Stimulated activated CD4-positive, alpha-beta T cell treated with anti-CD3 and anti-CD28 coated beads, Interleukin-15, amount 100 ng/mL, for 24 hours (primary cell): ENCODE results near the gene SMIM5.
"Not testable (repeated sequence)": the region's sequence is repeated elsewhere in the genome, so short reads cannot be mapped to it uniquely, and the experiment has no call there.

Source experiments
- DNase-seq: peaks from one replicate; pipeline ENCODE4 v3.0.0-alpha.2; 2020

Gene SMIM5

DNA sequence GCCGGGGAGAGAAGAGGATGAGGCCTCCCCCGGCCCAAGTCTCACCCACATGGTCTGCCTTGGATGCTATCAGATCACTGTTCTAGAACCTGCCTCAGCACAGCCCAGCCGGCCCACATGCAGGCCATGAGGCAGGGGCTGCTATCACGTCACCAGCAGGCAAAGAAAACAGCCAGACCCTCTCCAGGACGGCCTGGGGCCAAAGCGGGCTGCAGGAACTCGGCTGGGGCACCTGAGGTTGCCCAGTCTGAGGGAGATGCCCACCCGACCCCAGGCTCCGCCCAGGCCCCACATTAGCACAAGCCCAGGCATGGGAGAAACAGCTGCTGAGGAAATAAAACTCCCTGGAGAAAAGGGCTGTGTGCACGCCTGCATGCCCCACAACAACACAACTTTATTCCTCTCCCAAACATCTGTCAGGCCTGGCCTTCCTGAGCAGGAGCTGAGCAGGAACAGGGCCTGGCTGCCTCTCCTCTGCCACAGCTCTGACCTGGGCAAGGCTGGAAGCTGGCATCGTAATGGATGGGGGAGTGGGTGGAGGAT is 6.7 kb upstream of the SMIM5 start:
- no peak for DNase-seq

DNA sequence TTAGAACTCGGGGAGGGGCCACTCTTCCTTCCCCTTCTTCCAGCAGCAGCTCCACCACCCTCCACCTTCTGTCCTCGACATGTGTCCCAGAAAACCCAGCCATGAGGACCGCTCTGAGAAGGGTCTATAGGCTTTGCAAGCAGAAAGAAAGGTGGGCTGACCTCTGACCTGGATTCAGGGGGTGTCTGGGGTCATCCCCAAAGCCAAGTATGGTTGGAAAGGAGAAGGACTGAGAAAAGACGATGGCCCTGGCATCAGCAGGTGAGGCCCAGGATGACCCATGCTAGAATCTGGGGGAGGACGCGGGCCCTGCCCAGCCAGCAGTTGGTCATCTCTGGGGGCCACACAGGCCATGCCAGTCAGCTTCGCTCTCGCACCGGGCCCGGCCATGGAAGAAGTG is 6.1 kb upstream of the SMIM5 start:
- DNase-seq = no peak

DNA sequence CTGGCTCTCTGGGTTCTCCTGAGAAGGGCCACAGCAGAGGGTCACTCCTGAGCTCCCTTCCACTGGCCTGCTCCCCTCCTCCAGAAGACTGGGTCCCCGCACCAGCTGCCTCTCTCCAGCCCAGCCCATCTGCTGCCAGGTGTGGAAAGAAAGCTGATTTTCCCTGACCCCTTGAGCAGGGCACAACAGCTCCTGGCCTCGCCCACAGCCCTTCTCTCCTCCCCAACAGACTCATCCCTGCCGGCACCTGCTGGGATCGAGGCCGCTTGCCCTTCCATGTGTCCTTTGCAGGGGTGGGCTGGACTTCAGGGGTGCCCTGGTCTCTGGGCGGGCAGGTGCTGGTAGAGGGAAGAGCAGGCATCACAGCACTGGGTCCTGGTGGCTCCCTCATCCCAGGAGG is 4.8 kb upstream of the SMIM5 start:
- no peak for DNase-seq

DNA sequence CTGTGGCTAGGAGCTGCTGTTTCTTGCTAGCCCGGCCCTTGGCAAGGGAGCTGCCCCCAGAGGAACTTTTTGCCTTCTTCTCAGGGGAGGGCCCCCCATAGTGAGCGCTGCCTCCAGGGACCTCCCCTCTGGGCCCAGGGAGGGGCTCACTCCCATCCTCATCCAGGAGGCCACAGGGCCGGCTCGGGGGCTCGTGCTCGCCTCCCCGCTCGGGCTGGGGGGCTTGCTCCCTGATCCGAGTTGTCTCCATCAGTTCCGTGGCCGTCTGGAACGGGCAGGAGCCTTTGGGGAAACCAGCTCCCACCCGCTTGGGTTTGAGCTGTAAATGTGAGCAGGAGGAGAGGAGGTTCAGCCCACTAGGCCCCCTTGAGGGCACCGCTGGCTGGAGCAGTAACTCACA is 4.1 kb upstream of the SMIM5 start:
- DNase-seq = no peak

DNA sequence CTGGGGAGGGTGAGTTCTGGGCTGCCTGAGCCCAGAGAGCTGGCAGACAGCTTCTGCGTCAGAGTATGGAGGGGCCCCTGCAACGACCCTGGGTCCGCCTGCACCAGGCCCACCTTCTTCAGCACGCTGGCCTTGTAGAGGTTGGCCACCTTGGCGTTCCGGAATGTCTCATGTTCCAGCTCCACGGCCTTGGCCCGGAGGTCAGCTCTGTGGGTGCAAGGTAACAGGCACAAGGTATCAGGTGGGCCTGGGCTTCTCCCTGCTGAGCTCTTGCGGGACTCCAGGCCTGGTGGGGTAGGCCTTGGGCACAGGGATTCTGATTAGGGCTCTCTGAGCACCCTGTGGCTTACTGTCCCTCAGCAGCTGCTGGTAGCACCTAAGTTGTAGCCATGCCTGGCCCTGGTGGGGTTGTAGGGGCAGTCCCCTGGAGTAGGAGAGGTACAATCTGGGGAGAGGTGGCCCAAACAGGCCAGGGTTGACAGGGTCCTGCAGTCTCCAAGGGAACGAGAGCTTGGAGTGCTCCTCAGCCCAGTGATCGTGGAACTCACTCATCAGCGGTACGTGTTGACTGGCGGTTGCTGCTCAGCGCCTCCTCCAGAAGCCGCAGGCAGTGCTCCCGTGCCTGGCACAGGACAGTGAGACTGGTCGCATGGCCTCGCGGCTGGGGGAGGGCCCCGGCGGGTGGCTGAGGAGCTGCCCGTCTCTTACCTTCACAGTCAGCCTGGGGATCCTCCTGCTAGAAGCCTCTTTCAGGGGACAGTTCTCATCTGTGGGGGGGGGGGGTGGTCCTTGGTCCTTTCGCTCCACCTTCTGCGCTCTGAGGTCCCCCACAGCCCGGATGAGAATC is 2.9 kb upstream of the SMIM5 start:
- no peak for DNase-seq

DNA sequence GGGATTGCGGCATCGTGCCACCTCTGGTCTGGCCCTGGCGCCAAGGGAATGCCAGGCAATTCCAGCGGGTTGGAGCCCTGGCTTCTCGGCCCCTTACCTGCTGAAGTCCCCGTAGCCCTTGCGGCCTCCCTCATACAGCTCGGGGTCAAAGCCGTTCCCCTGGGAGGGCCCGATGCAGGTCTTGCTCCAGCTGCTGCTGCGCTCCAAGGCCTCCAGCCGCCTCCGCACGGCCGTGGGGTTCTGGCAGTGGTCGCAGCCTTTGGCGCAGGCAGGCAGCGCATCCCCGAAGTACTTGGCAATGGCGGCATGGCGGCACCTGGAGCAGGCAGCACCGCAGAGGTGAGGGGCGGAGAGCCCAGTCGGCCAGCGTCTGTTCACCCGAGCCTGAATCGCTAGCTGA is 1.9 kb upstream of the SMIM5 start:
- DNase-seq = no peak

DNA sequence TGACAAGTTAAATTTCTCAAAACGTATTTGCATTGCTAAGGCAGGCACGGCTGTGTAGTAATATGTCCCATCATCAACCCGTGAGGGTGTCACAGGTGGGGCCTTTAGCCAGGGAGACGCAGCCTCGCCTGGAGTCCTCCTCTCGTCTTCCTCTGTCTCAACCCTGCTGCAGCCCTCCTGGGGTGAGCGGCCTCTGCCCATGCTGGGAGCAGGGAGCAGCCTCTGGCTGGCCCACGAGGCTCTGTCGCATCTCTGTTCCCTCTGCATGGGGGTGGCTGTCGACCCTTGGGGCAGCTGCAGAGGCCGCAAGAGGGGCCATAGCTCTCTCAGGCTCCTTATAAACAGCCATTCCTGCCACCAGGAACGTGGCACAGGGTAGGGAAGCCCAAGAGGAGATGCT is 806 bp upstream of the SMIM5 start:
- no peak for DNase-seq

DNA sequence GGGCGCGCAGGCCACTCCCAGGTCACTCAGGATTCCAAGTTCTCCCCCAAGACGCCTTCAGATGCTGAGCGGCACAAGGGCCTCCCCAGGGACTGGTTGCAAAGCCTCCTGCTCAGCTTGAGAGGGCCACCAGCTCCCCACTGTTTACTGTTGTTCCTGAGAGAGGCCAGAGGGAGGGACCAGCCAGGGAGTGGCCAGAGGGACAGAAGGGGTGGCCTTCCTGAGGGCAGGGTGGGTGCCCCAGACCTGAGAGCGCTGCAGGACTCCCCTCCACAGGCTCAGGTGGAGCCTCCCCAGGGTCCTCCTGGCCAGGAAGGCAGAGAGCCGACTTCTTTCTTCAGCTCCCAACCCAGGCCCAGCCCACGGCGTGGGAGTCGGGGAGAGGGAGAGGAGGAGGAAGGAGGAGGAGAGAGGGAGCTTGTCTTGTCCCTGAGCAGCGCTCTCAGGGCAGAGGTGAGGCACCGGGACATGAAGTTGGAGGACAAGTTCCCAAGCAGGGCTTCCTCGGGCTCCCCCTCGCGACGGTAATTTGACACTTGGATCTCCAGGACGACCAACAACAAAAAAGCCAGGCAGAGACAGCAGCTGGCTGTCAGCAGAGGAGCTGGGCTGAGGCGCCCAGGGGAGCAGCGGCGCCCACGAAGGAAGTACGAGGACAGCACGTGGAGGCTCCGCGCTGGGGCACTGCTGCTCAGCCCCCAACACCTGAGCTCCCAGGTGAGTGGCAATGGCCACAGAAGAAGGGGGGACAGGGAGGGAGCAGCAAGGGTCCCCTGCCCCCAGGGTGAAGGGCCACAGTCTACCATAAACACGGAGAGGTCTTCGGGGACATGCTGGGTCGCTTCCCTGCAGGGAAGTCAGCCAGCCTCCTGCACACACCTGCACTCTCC is 497 bp downstream of the SMIM5 start:
- DNase-seq = peak; percentile 68

DNA sequence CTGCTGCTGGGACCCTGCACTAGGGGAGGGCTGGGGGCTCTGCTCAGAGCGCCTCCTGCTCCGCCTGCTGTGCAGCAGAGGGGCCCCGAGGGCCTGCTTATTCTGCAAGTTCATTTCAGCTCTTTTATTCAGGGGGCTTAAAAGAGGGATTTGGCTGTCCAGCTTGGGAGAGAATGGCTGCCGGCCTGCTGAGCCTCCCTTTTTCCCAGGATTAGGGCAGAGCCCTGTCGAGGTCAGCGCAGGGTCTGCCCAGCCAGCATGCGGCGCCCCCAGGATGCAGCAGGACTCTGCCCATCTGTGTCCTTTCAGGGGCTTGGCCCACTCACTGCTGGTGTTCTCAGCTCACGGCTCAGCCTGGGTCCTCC is 1.1 kb downstream of the SMIM5 start:
- no peak for DNase-seq

DNA sequence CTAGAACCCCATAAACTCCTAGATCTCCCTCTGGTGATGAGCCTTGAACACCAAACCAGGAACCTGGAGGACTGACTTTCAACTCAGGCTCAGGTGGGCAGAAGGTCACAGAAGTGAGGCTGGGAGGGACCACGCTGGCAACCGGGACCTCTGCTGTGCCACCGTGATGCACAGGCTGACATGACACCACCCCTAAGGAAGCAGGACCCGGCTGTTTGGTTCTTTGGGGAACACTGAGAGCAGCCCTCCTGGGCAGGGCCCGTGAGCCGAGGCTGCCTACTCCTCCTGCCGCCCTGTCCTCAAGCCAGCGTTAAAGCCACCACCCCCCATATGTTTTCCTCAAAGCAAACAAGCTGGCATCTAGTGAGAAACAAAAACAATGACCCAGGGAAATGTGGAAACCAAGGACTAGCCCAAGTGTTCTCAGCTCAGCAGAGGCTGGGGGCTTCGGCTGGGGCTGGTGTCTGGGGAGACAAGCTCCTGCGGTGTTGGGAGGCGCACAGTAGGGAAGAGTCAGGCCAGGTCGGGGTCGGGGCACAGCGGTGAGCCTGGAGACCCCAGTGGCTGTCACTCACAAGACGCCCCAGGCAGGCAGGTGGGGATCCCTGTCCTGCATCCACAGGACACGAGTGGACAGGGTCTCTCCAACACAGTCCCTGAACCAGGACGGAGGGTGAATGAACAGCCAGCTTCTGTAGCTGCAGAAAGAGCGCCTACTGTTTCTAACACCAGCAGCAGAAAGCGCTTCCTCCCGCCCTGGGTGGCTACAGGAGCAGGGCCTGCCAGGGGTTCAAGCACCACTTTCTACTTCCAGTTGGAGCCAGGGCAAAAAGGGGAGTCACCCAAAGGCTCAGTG is 1.7 kb downstream of the SMIM5 start:
- DNase-seq = no peak

DNA sequence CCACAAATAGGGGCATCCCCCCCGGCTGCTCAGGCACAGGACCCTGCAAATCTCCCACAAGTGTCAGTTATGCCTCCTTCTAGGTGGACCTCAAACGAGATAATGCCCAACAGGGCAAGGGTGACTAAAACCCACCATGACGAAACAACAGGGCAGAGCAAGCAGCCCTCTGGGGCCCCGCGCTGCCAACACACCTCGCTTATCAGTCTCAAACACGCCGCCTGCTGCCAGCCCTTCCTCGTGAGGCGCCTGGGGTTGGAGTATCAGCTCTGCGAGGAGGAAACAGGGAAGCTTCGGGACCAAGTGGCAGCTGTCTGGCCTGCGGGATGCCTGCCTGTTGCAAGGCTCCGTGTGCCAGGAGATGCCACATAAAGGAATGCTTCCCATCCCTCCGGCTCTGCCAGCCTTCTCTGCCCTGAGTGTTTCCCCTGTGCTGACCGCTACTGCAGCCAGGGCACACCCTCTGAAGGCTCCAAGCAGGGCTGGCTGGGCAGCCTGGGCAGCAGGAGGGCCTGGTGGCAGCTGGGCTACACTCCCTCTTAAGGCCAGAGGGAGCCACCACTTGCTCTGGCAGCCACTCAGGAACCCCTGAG is 2.5 kb downstream of the SMIM5 start:
- DNase-seq = no peak

DNA sequence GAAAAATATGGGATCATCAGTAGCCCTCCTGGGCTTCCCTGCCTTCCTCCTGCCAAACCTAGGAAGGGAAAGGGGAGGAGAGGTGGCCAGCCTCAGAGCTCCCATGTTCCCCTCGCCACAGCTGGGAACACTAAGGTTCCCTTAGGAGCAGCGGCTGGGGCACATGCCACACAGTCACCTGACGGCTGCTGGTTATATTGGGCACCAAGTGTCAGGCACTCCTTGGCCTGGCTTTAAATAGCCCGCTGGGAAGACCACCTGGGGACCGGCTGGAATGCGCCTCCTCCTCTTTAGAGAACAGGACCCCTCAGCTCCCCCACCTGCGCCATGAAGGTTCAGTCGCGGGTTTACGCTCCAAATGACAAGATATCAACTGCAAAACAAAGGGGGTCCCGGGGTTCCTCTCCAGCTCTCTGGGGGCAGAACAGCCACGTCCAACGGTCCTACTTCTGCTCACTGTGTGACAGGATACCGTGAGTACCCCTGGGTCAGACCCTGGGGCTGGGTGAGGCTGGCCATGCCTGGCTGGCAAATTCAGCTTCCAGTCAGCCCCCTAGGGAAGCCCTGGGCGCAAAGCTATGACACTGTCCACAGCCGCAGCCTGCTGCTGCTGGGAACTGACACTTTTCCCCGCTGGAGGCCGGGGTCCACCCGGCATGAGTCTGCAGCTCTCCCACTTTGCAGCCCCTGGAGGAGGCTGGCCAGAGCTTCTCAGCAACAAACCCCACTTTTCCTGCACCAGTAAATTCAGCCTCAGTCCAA is 3.3 kb downstream of the SMIM5 start:
- DNase-seq = no peak

DNA sequence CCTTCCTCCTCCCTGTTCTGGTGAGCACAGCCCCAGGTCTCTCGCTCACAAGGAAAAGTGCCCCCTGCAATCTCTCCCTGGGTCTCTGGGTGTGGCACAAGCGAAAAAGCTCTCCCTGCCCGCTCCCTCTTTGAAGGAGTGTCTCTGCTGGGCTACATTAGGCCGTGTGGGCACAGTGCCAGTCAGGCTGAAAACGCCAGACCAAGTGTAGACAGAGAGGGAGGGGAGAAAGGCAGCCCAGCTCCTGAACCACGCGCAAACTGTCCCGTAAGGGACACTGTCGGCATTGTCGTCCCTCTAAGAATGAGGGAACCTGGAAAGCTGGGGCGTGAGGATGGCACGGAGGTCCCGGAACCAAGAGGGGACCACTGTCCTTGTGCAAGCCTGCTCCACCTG is 3.9 kb downstream of the SMIM5 start:
- no peak for DNase-seq

DNA sequence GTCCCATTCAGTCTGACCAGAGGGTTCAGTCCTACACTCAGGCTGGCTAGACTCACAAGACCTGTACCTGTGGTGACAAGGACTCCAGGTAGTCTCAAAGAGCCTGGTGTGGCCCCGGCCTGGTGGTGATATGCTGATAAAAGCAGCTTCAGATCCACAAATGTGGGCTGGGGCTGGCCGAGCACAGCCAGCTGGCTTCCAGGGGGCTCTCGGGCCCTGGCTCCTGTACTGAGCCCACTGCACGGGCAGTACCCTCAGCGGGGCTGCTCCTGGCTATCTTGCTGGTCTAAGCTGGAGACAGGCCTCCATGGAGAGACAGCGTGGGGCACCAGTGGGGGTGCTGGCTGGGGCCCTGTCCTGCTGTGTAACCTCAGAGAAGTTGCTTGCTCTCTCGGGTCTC is 4.3 kb downstream of the SMIM5 start:
- no peak for DNase-seq

DNA sequence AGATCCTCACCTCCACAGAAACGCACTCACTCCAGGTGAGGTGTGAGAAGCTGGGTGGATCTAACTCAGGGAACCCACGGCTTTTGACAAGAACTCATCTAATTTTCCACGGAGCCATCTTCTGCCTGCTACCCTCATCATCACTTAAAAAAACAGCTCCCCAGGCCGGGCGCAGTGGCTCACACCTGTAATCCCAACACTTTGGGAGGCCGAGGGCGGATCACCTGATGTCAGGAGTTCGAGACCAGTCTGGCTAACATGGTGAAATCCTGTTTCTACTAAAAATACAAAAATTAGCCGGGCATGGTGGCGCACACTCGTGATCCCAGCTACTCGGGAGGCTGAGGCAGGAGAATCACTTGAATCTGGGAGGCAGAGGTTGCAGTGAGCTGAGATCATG is 4.8 kb downstream of the SMIM5 start:
- DNase-seq = not testable (repeated sequence)

DNA sequence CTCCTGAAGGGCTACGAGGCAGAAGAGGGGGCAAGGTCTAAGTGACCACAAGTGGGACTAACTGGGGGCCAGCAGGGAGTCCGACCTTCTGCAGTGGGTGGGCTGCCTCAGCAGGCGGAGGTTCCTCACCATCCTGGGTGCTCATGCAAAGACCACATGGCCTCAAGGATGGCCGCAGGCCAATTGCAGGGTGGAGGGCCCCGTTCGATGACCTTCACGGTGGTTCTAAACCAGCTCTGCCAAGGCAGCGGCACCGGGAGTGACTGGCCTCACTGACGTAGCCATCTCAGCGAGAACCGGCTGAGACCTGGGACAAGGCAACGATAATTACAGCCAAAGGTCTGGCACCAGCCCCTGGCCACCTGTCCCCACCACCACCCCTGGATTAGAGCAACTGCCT is 5.7 kb downstream of the SMIM5 start:
- DNase-seq = no peak

DNA sequence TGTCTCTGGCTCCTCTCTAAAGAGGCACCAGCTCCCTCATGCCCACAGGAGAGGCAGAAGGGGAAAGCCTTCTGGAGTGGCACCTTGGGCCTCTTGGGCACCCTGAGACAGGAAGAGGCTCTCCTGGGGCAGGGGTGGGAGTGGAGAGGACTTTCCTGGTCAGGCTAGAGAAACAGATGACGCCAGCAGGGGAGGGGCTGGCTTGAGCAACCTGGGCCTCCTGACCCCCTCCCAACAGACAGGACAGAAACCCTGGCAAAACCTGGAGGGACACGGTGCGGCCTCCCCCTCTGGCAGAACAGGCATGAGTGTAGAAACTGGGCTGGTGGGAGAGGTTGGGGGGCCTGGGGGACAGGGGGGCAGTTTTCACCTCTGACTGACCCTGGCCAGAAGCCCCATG is 6.1 kb downstream of the SMIM5 start:
- no peak for DNase-seq

DNA sequence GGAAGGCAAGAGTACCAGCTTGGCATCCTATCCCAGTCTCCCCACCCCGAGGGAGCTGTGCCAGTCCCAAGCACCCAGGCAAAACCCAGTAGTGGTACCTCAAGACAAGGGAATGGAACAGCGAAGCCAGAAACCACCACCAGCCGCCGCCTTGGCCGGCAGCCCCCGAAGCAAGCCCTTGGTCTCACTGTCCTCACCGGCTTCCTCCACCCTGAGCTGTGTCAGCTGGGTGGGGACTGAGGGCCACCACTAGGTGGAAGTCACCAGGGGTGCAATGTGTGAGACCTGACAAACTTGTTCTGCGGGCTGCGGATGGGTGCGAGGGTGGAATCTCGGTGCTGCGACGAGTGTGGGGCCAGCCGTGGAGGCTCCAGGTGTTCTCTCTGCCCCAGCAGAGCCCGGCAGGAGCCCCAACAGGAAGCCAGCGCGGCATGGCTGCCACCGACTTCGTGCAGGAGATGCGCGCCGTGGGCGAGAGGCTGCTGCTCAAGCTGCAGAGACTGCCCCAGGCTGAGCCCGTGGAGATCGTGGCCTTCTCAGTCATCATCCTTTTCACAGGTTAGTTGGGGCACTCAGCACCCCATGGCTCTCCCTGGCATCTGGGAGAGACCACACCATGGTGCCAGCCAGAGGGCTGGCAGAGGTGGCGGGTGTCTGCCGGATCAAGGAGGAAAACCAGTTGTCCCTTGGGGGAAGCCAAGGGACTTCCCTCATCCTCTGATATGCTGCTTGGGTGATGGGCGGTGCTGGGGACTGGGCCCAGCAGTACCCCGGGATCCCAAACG is 6.7 kb downstream of the SMIM5 start:
- DNase-seq = no peak

DNA sequence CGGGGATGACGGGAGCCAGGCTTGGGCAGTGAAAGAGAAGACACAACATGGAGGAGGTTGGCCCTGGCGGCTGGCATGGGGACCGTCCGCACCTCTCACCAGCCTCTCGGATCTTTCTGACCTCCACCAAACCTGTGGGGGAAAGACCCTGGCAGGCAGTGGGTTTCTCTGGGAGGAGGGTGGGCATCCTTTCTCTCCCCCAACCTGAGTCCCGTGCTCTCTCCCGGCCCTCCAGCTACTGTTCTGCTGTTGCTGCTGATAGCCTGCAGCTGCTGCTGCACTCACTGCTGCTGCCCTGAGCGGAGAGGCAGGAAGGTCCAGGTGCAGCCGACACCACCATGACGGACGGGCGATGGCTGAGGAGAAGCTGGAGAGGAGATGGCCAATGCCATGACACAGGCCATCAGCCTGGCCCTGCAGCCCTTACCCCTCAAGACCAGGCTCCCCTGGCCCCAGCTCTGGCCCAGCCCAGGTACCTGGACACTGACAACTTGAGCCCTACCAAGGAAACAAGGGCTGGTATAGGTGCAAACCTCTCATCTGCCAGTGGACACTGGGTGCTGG is 7.4 kb downstream of the SMIM5 start:
- no peak for DNase-seq

DNA sequence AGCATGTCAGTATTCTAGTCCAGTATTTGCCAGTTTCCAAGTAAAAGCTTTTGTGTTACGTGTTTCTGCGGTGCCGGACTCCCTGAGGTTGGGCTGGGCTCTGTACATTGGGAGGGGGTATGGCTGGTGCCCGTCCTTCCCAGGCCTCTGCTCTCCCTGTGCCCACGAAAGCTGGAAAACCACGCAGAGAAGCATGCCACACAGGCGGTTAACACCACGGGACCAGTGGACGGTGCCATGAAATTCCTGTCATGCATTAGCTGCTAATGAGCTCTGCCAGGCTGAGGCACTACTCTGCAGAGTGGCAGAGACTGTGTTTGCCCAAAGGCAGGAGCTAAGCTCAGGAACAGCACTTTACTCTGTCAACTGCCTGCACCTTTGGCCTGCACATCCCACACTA is 8.1 kb downstream of the SMIM5 start:
- no peak for DNase-seq
